DOHH2 (cell line): ENCODE results near the gene KCTD20.

Experiments used
- H3F3A ChIP-seq: fragments of 200-600 bp; sonication (generic), shearing (Covaris generic); 2 replicates; pipeline ENCODE4 v1.6.0; 2016; ENCODE audit warnings: antibody characterized with exemption, mild to moderate bottlenecking; ENCODE audit not compliant: control insufficient read depth, insufficient read depth
- H3K27ac ChIP-seq: fragments of 200-600 bp; sonication (generic); 2 replicates; pipeline ENCODE4 v1.5.1; 2014; ENCODE audit warnings: low read depth, mild to moderate bottlenecking, low read length, moderate library complexity
- H3K27me3 ChIP-seq: fragments of 200-600 bp; sonication (generic); 2 replicates; pipeline ENCODE4 v1.6.1; 2014; ENCODE audit warnings: mild to moderate bottlenecking, low read length, mixed read lengths; ENCODE audit not compliant: control insufficient read depth
- H3K36me3 ChIP-seq: fragments of 200-600 bp; sonication (generic); 2 replicates; pipeline ENCODE4 v1.6.1; 2014; ENCODE audit warnings: mild to moderate bottlenecking, low read length, moderate library complexity, mixed read lengths; ENCODE audit not compliant: control insufficient read depth
- H3K4me1 ChIP-seq: fragments of 200-600 bp; sonication (generic); 2 replicates; pipeline ENCODE4 v1.6.1; 2014; ENCODE audit warnings: mild to moderate bottlenecking, low read length, mixed read lengths; ENCODE audit not compliant: control insufficient read depth
- H3K4me2 ChIP-seq: fragments of 200-600 bp; sonication (generic); 2 replicates; pipeline ENCODE4 v1.6.0; 2014; ENCODE audit warnings: mild to moderate bottlenecking, low read length, moderate library complexity
- H3K4me3 ChIP-seq: fragments of 200-600 bp; sonication (generic); 2 replicates; pipeline ENCODE4 v1.5.1; 2014; ENCODE audit warnings: mild to moderate bottlenecking, low read length, mixed read lengths
- H3K79me2 ChIP-seq: fragments of 200-600 bp; sonication (generic); 2 replicates; pipeline ENCODE4 v1.6.1; 2014; ENCODE audit warnings: mild to moderate bottlenecking, low read length, mixed read lengths; ENCODE audit not compliant: control insufficient read depth
- H3K9me2 ChIP-seq: fragments of 200-600 bp; sonication (generic); replicated peaks from 2 replicates; pipeline ENCODE4 v1.6.1; 2014; ENCODE audit warnings: mild to moderate bottlenecking, low read length, mixed read lengths; ENCODE audit not compliant: control insufficient read depth
- H3K9me3 ChIP-seq: fragments of 200-600 bp; sonication (generic); 2 replicates; pipeline ENCODE4 v1.6.1; 2014; ENCODE audit warnings: antibody characterized with exemption, low read length, mixed read lengths; ENCODE audit not compliant: control insufficient read depth, insufficient read depth
- H4K20me1 ChIP-seq: fragments of 200-600 bp; sonication (generic); 2 replicates; pipeline ENCODE4 v1.6.0; 2014; ENCODE audit warnings: low read depth, mild to moderate bottlenecking, antibody characterized with exemption, low read length, moderate library complexity; ENCODE audit not compliant: control insufficient read depth, insufficient read depth
- EZH2phosphoT487 ChIP-seq: fragments of 200-600 bp; sonication (generic); IDR thresholded peaks from 2 replicates; pipeline ENCODE4 v1.6.1; 2017; ENCODE audit warnings: borderline replicate concordance, mild to moderate bottlenecking, antibody characterized with exemption, low read length, moderate library complexity, mixed read lengths
- TF ChIP-seq, protein P1 (sequence below): fragments of 200-600 bp; sonication (generic); IDR thresholded peaks from one replicate; pipeline ENCODE4 v1.5.1; 2014; ENCODE audit warnings: antibody characterized with exemption, mild to moderate bottlenecking, low read depth, low read length; ENCODE audit not compliant: poor library complexity, severe bottlenecking

KCTD20 gene

GRCh38 chr6:36455486-36456027 lies 12.8 kb downstream of the KCTD20 start:
- H3K27me3 ChIP-seq: no peaks in the 10 kb centered on the region
- 0 out of 2 replicates have a peak, but pooled peaks cover 3% of the 10 kb centered on the region for H4K20me1 ChIP-seq

DNA sequence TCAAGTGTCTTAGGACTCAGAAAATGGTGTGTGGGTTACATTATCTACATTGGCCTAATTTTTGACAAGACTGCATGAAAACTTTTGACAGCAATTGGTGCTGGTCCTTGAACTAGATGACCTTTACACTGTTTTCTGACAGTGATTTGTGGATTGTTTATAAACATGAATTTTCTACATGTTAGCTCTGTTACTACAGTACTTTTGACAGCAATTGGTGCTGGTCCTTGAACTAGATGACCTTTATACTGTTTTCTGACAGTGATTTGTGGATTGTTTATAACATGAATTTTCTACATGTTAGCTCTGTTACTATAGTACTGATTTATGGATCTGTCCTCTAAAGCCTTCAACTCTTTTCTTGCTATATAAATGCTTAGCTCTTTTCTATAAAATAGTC lies 16.7 kb downstream of the KCTD20 start:
- Histone ChIP-seq H3K9me3 (no peaks in the 10 kb centered on the region), H3K27me3 (no peaks in the 10 kb centered on the region), H3K79me2 (peaks cover 97% of the 10 kb centered on the region), H4K20me1 (0 out of 2 replicates have a peak, but pooled peaks cover 3% of the 10 kb centered on the region), H3K4me3 (no peak overlapping the region), H3K27ac (no peak overlapping the region), H3K4me1 (no peaks in the 10 kb centered on the region), H3K36me3 (peaks cover 29% of the 10 kb centered on the region), H3K9me2 (no peaks in the 10 kb centered on the region), H3K4me2 (no peak overlapping the region), H3F3A (no peaks in the 10 kb centered on the region)
- TF ChIP-seq EZH2phosphoT487: no peak
- TF ChIP-seq, protein P1, sequence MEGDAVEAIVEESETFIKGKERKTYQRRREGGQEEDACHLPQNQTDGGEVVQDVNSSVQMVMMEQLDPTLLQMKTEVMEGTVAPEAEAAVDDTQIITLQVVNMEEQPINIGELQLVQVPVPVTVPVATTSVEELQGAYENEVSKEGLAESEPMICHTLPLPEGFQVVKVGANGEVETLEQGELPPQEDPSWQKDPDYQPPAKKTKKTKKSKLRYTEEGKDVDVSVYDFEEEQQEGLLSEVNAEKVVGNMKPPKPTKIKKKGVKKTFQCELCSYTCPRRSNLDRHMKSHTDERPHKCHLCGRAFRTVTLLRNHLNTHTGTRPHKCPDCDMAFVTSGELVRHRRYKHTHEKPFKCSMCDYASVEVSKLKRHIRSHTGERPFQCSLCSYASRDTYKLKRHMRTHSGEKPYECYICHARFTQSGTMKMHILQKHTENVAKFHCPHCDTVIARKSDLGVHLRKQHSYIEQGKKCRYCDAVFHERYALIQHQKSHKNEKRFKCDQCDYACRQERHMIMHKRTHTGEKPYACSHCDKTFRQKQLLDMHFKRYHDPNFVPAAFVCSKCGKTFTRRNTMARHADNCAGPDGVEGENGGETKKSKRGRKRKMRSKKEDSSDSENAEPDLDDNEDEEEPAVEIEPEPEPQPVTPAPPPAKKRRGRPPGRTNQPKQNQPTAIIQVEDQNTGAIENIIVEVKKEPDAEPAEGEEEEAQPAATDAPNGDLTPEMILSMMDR: no peak

More at GRCh38 chr6:36455486-36456027, 12.8 kb downstream of the KCTD20 start:
- TF ChIP-seq EZH2phosphoT487: no peak
- TF ChIP-seq, protein P1: no peak
- Histone ChIP-seq H3K79me2 (peaks cover 97% of the 10 kb centered on the region), H3K4me1 (no peaks in the 10 kb centered on the region), H3K36me3 (peaks cover 35% of the 10 kb centered on the region), H3K4me3 (no peak overlapping the region), H3F3A (no peaks in the 10 kb centered on the region), H3K27ac (no peak overlapping the region), H3K9me3 (no peaks in the 10 kb centered on the region), H3K9me2 (no peaks in the 10 kb centered on the region), H3K4me2 (no peak overlapping the region)

GRCh38 chr6:36460916-36461315 lies 18.1 kb downstream of the KCTD20 start:
- H3K36me3 ChIP-seq: peaks cover 23% of the 10 kb centered on the region
- H4K20me1 ChIP-seq: 0 out of 2 replicates have a peak, but pooled peaks cover 3% of the 10 kb centered on the region
- no peaks in the 10 kb centered on the region for H3K9me3 ChIP-seq
- no peaks in the 10 kb centered on the region for H3K27me3 ChIP-seq
- no peak overlapping the region for H3K4me3 ChIP-seq
- H3K4me1 ChIP-seq: no peaks in the 10 kb centered on the region
- no peaks in the 10 kb centered on the region for H3K9me2 ChIP-seq
- H3K79me2 ChIP-seq: peaks cover 97% of the 10 kb centered on the region
- no peak overlapping the region for H3K4me2 ChIP-seq
- H3K27ac ChIP-seq: no peak overlapping the region
- H3F3A ChIP-seq: no peaks in the 10 kb centered on the region
- no peak for TF ChIP-seq EZH2phosphoT487
- TF ChIP-seq, protein P1: no peak
